ENCODE results near the gene RALGPS1.

Gene RALGPS1

GRCh38 chr9:127215268-127216209, 301.0 kb downstream of the RALGPS1 start:
- no peak for DNase-seq

- no peak for DNase-seq
These were observed 301.8 kb downstream of the RALGPS1 start for GRCh38 chr9:127216210-127216887.

GRCh38 chr9:127216888-127217217, 302.3 kb downstream of the RALGPS1 start:
- DNase-seq = no peak

GRCh38 chr9:127218818-127219217, 304.2 kb downstream of the RALGPS1 start:
- DNase-seq = no peak

- no peak for DNase-seq
These were observed 304.9 kb downstream of the RALGPS1 start for GRCh38 chr9:127219520-127219919.

- no peak for DNase-seq
These were observed 307.1 kb downstream of the RALGPS1 start for GRCh38 chr9:127221695-127222094.

GRCh38 chr9:127222388-127223095, 308.0 kb downstream of the RALGPS1 start:
- no peak for DNase-seq

- DNase-seq = no peak
These were observed 308.7 kb downstream of the RALGPS1 start for GRCh38 chr9:127223266-127223665.

- no peak for DNase-seq
These were observed 309.2 kb downstream of the RALGPS1 start for GRCh38 chr9:127223810-127224177.

GRCh38 chr9:127224178-127224882, 309.7 kb downstream of the RALGPS1 start:
- peak; percentile 90 for DNase-seq

- peak; percentile 64 for DNase-seq
These were observed 310.5 kb downstream of the RALGPS1 start for GRCh38 chr9:127224883-127225739.

GRCh38 chr9:127225801-127226625, 311.4 kb downstream of the RALGPS1 start:
- peak; percentile 47 for DNase-seq

GRCh38 chr9:127229691-127230417, 315.3 kb downstream of the RALGPS1 start:
- DNase-seq = no peak

GRCh38 chr9:127231666-127232065, 317.1 kb downstream of the RALGPS1 start:
- no peak for DNase-seq

- DNase-seq = no peak
These were observed 318.4 kb downstream of the RALGPS1 start for GRCh38 chr9:127232833-127233549.

GRCh38 chr9:127233550-127233949, 319.0 kb downstream of the RALGPS1 start:
- no peak for DNase-seq

GRCh38 chr9:127233989-127234388, 319.4 kb downstream of the RALGPS1 start:
- no peak for DNase-seq

GRCh38 chr9:127237801-127238200, 323.2 kb downstream of the RALGPS1 start:
- no peak for DNase-seq

GRCh38 chr9:127241354-127241753, 326.8 kb downstream of the RALGPS1 start:
- DNase-seq = no peak
